Pulmonary artery endothelial cell (primary cell): ENCODE results near the gene PPP1R3C. TPM values are rescaled to one million over a fixed set of nuclear protein-coding genes. Genes with fewer than 3 reads are reported as not detected.

Experiments used
- total RNA-seq: library from RNA; depleted of rRNA; stranded (reverse); fragments of >200 nt; gene quantifications from 2 replicates; pipeline ENCODE4 v1.2.3, GENCODE V29; 2014

Gene PPP1R3C
- total RNA-seq, 1 donor from 2014 or later: 1.2 TPM

Other genes starting within 250 kb of the PPP1R3C start
- gene HECTD2, start 222.7 kb downstream of the PPP1R3C start, total RNA-seq: 3.4 and 7.3 TPM in 2 replicates
- 54.0 and 58.0 TPM in 2 replicates for gene TNKS2, start 165.4 kb upstream of the PPP1R3C start, total RNA-seq